NCI-H2107 treated with DMSO at 0.1 percent for 48 hours (cell line): ENCODE results near the gene RPL12.
"Not testable (repeated sequence)": the region's sequence is repeated elsewhere in the genome, so short reads cannot be mapped to it uniquely, and the experiment has no call there.

ENCODE experiments used
- DNase-seq: peaks from one replicate; lab custom pipeline; 2025; ENCODE audit not compliant: unreplicated experiment; lab: John Stamatoyannopoulos, UW

The RPL12 gene

GRCh38 chr9:127470662-127471061, 19.5 kb upstream of the RPL12 start:
- no peak for DNase-seq

- DNase-seq: no peak
Measured at GRCh38 chr9:127467621-127468020, 16.4 kb upstream of the RPL12 start.

GRCh38 chr9:127466407-127466917, 15.3 kb upstream of the RPL12 start:
- DNase-seq: not testable (repeated sequence)

- no peak for DNase-seq
Measured at GRCh38 chr9:127463911-127464310, 12.7 kb upstream of the RPL12 start.

- no peak for DNase-seq
Measured at GRCh38 chr9:127463382-127463781, 12.2 kb upstream of the RPL12 start.

- DNase-seq: no peak
Measured at GRCh38 chr9:127458921-127459320, 7.7 kb upstream of the RPL12 start.

GRCh38 chr9:127457191-127457878, 6.1 kb upstream of the RPL12 start:
- DNase-seq: no peak

- no peak for DNase-seq
Measured at GRCh38 chr9:127455324-127455992, 4.3 kb upstream of the RPL12 start.

- DNase-seq: no peak
Measured at GRCh38 chr9:127452691-127453090, 1.5 kb upstream of the RPL12 start.

GRCh38 chr9:127451858-127452656, 851 bp upstream of the RPL12 start:
- DNase-seq: no peak

- DNase-seq: no peak
Measured at GRCh38 chr9:127451608-127451857, 327 bp upstream of the RPL12 start.

GRCh38 chr9:127450243-127450760, 904 bp downstream of the RPL12 start:
- no peak for DNase-seq

GRCh38 chr9:127449332-127449966, 1.8 kb downstream of the RPL12 start:
- no peak for DNase-seq

- DNase-seq: no peak
Measured at GRCh38 chr9:127448112-127448805, 2.9 kb downstream of the RPL12 start.

- no peak for DNase-seq
Measured at GRCh38 chr9:127447416-127448111, 3.6 kb downstream of the RPL12 start.

- DNase-seq: no peak
Measured at GRCh38 chr9:127446713-127447415, 4.3 kb downstream of the RPL12 start.

- no peak for DNase-seq
Measured at GRCh38 chr9:127445851-127446712, 5.1 kb downstream of the RPL12 start.
